K562 (cell line): ENCODE measurements around the gene ECM1. TPM values are rescaled to one million over a fixed set of nuclear protein-coding genes. Genes with fewer than 3 reads are reported as not detected.

Experiments used
- ARID1B ChIP-seq: fragments of 450-650 bp; IDR thresholded peaks from 2 replicates; pipeline ENCODE4 v1.6.1; 2016; ENCODE audit warnings: antibody characterized with exemption, mild to moderate bottlenecking, inconsistent platforms
- CBX5 ChIP-seq: IDR thresholded peaks from 2 replicates; pipeline ENCODE4 v1.6.1; 2014; ENCODE audit warnings: low read depth, borderline replicate concordance
- DLX4 ChIP-seq: fragments of 250-450 bp; sonication (Bioruptor Pico); IDR thresholded peaks from 2 replicates; pipeline ENCODE4 v1.6.1; 2021; ENCODE audit warnings: mild to moderate bottlenecking
- GATA2 ChIP-seq: sonication (generic); formaldehyde crosslinking; IDR thresholded peaks from 2 replicates; pipeline ENCODE4 v1.4.0; 2020; ENCODE audit warnings: mild to moderate bottlenecking, missing genetic modification reagents
- HMBOX1 ChIP-seq: sonication (generic); IDR thresholded peaks from 2 replicates; pipeline ENCODE4 v1.6.1; 2016
- ILF3 ChIP-seq: fragments of 450-650 bp; IDR thresholded peaks from 2 replicates; pipeline ENCODE4 v1.6.1; 2018; ENCODE audit warnings: antibody characterized with exemption, mild to moderate bottlenecking, moderate library complexity, borderline replicate concordance
- LCOR ChIP-seq: sonication (generic); formaldehyde crosslinking; IDR thresholded peaks from 2 replicates; pipeline ENCODE4 v1.8.0; 2022; ENCODE audit warnings: mild to moderate bottlenecking, missing genetic modification reagents
- MCM2 ChIP-seq: fragments of 450-650 bp; IDR thresholded peaks from 2 replicates; pipeline ENCODE4 v1.6.1; 2017; ENCODE audit warnings: low read depth, mild to moderate bottlenecking
- MITF ChIP-seq: IDR thresholded peaks from 2 replicates; pipeline ENCODE4 v1.6.1; 2014; ENCODE audit warnings: antibody characterized with exemption
- MTF1 ChIP-seq: fragments of 250-450 bp; sonication (Bioruptor Pico); IDR thresholded peaks from 2 replicates; pipeline ENCODE4 v1.9.0; 2021; ENCODE audit warnings: moderate library complexity, mild to moderate bottlenecking, inconsistent platforms, borderline replicate concordance
- NELFE ChIP-seq: IDR thresholded peaks from 2 replicates; pipeline ENCODE4 v1.6.1; 2011; ENCODE audit warnings: mild to moderate bottlenecking; ENCODE audit not compliant: insufficient read depth, insufficient read length
- POLR2A ChIP-seq: fragments of 450-650 bp; conservative IDR thresholded peaks from 2 replicates; pipeline ENCODE4 v1.6.1; 2016
- POLR2H ChIP-seq: IDR thresholded peaks from 2 replicates; pipeline ENCODE4 v1.6.1; 2016; ENCODE audit warnings: missing genetic modification characterization, low read depth, mild to moderate bottlenecking, control low read depth, missing compliant biosample characterization, moderate library complexity
- PTBP1 ChIP-seq: fragments of 200-400 bp; formaldehyde crosslinking; IDR thresholded peaks from 2 replicates; pipeline ENCODE4 v1.6.1; 2017; ENCODE audit warnings: low read depth, low read length
- RAD21 ChIP-seq, 2 experiments: fragments of 250-450 bp in 1 of 2; fragments of 450-650 bp in 1 of 2; sonication (Bioruptor Pico) in 1 of 2; formaldehyde crosslinking in 1 of 2; IDR thresholded peaks in 1 of 2; conservative IDR thresholded peaks in 1 of 2; 2 replicates each; pipeline versions ENCODE4 v1.4.0 to v1.8.0; 2020 to 2022; ENCODE audit warnings: mild to moderate bottlenecking in 2 of 2, moderate library complexity in 1 of 2
- RCOR1 ChIP-seq, 2 experiments: IDR thresholded peaks; 2 replicates each; pipeline ENCODE4 v1.6.1; 2012; ENCODE audit warnings: low read depth in 2 of 2, low read length in 2 of 2, borderline replicate concordance in 1 of 2, improper control_type of control experiment in 1 of 2
- THRB ChIP-seq: fragments of 450-650 bp; formaldehyde crosslinking; conservative IDR thresholded peaks from 2 replicates; pipeline ENCODE4 v1.4.0; 2022; ENCODE audit warnings: mild to moderate bottlenecking, missing genetic modification characterization
- VEZF1 ChIP-seq: fragments of 200-800 bp; sonication (Bioruptor generic); IDR thresholded peaks from 2 replicates; pipeline ENCODE4 v1.6.1; 2017; ENCODE audit warnings: missing genetic modification characterization, missing compliant biosample characterization
- ZNF584 ChIP-seq: fragments of 200-800 bp; sonication (Bioruptor generic); IDR thresholded peaks from 2 replicates; pipeline ENCODE4 v1.6.1; 2016; ENCODE audit warnings: low read depth, mild to moderate bottlenecking, missing genetic modification characterization, missing compliant biosample characterization
- ZNF699 ChIP-seq: fragments of 250-450 bp; sonication (Bioruptor Pico); IDR thresholded peaks from 2 replicates; pipeline ENCODE4 v1.8.0; 2021; ENCODE audit warnings: mild to moderate bottlenecking, moderate library complexity; ENCODE audit not compliant: insufficient replicate concordance
- ZNF76 ChIP-seq: fragments of 250-450 bp; sonication (Bioruptor Pico); IDR thresholded peaks from 2 replicates; pipeline ENCODE4 v1.4.0; 2020; ENCODE audit warnings: mild to moderate bottlenecking, moderate library complexity, borderline replicate concordance
- ZNF766 ChIP-seq: fragments of 200-800 bp; sonication (Bioruptor generic); conservative IDR thresholded peaks from 2 replicates; pipeline ENCODE4 v1.6.1; 2016; ENCODE audit warnings: missing genetic modification characterization, missing compliant biosample characterization
- polyA plus RNA-seq, 8 experiments: library from polyadenylated mRNA; depleted of rRNA in 4 of 8; stranded (reverse) in 5 of 8; unstranded in 3 of 8; fragments of >200 nt; fragmentation: Nextera tagmentation in 2 of 8; fragmentation: Illumina TruSeq in 1 of 8; extraction: Ambion mirVana in 2 of 8; extraction: Trizol in 1 of 8; gene quantifications; 2 replicates each; pipeline versions ENCODE4 v1.2.1 to v1.2.3, GENCODE V29; 2011 to 2014; ENCODE audit warnings: inconsistent platforms in 1 of 8, missing spikeins in 1 of 8
- total RNA-seq, 7 experiments: library from RNA; depleted of rRNA in 6 of 7; stranded (reverse); fragments of >200 nt in 6 of 7; fragmentation: Illumina TruSeq in 2 of 7; extraction: Trizol in 2 of 7; gene quantifications; 2 replicates each; pipeline versions ENCODE4 v1.2.1 to v1.2.3, GENCODE V29; 2011 to 2021; ENCODE audit warnings: low replicate concordance in 1 of 7
- TF ChIP-seq, protein P1 (sequence below): fragments of 450-650 bp; IDR thresholded peaks from 2 replicates; pipeline ENCODE4 v1.6.1; 2017; ENCODE audit warnings: mild to moderate bottlenecking, moderate library complexity

ECM1 gene
- total and polyA plus RNA-seq, 9 of the 15 experiments (the other 6 are each of a cell fraction or from before 2014, with no cell fraction given): 6.6 to 52.2 (median 12.8) TPM

DNA sequence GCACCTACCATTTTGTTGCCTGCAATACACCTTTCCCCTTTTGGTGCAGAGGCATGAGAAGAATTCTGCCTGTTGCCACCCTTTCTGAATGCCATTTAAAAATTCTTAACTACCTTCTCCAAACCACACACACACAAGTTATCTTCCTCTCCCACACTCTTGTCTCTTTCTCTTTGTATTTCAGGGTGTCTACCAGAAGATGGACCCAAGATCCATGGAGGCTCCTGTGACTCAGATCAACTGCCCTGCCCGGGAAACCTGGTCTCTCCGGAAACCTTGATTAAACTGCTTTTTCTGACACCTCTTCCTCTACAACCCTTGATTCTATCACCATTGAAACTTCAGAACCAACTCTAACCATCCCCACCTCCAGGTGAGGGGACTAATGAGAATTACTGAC is 23.0 kb upstream of the ECM1 start (continued):
- no peak for TF ChIP-seq MITF
- peak; percentile 82 to 85 for TF ChIP-seq RAD21 (CRISPR knock-in tag; conservative IDR thresholded peaks at IDR 0.05 in 1 of 2, IDR thresholded peaks at IDR 0.05 in 1 of 2)
- TF ChIP-seq DLX4 (CRISPR knock-in tag): no peak
- no peak for TF ChIP-seq ZNF584 (CRISPR knock-in tag)
- no peak for TF ChIP-seq MCM2
- peak; percentile 69 for TF ChIP-seq HMBOX1
- no peak for TF ChIP-seq GATA2 (CRISPR knock-in tag)
- TF ChIP-seq, protein P1, sequence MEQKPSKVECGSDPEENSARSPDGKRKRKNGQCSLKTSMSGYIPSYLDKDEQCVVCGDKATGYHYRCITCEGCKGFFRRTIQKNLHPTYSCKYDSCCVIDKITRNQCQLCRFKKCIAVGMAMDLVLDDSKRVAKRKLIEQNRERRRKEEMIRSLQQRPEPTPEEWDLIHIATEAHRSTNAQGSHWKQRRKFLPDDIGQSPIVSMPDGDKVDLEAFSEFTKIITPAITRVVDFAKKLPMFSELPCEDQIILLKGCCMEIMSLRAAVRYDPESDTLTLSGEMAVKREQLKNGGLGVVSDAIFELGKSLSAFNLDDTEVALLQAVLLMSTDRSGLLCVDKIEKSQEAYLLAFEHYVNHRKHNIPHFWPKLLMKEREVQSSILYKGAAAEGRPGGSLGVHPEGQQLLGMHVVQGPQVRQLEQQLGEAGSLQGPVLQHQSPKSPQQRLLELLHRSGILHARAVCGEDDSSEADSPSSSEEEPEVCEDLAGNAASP: no peak
- TF ChIP-seq LCOR (CRISPR knock-in tag): peak; percentile 23; the same call in 1 of the 2 replicates
- no peak for TF ChIP-seq POLR2A
- TF ChIP-seq PTBP1: no peak
- no peak for TF ChIP-seq ILF3
- no peak for TF ChIP-seq ZNF699 (CRISPR knock-in tag)
- TF ChIP-seq RCOR1 (IDR thresholded peaks at IDR 0.05; ENCODE audit: borderline replicate concordance in 1 of 2, low read depth in 2 of 2, low read length in 2 of 2): 0 out of 4 replicates have a peak, but pooled peaks of 1 of the 2 experiments have one; percentile 8
- no peak for TF ChIP-seq ZNF76
- no peak for TF ChIP-seq ZNF766
- no peak for TF ChIP-seq MTF1
- TF ChIP-seq ARID1B: peak; percentile 50
- TF ChIP-seq POLR2H (tag): no peak
- TF ChIP-seq THRB (CRISPR knock-in tag): no peak
- peak; percentile 40; the same call in 1 of the 2 replicates for TF ChIP-seq VEZF1 (CRISPR knock-in tag)
- no peak for TF ChIP-seq NELFE
- TF ChIP-seq CBX5: no peak
